CD8-positive, alpha-beta memory T cell (primary cell): Measurements from ENCODE around the gene ESPNL. TPM values are rescaled to one million over a fixed set of nuclear protein-coding genes. Genes with fewer than 3 reads are reported as not detected.
"Not testable (repeated sequence)": the region's sequence is repeated elsewhere in the genome, so short reads cannot be mapped to it uniquely, and the experiment has no call there.

Source experiments
- CTCF ChIA-PET: fragments of 350-600 bp; sonication (Branson Sonifier 250); formaldehyde crosslinking; loops from one replicate; lab custom pipeline; 2021; ENCODE audit warnings: antibody characterized with exemption; lab: Charles Lee
- POLR2A ChIA-PET: fragments of 350-600 bp; sonication (Branson Sonifier 250); formaldehyde crosslinking; loops from one replicate; lab custom pipeline; 2021; ENCODE audit warnings: antibody characterized with exemption; lab: Charles Lee
- DNase-seq, 5 donors: peaks; one replicate each; pipeline versions ENCODE4 v3.0.0 to v3.0.0-alpha.2; 2020 to 2022; ENCODE audit warnings: mixed read lengths in 1 of 5
- H3K27ac ChIP-seq: one replicate; pipeline ENCODE4 v1.7.0; 2013; ENCODE audit warnings: low read depth, mild to moderate bottlenecking, low read length, moderate library complexity
- H3K27me3 ChIP-seq: 2 replicates; pipeline ENCODE4 v1.7.0; 2013; ENCODE audit warnings: low read length, mild to moderate bottlenecking; ENCODE audit not compliant: insufficient read depth, poor library complexity, severe bottlenecking
- H3K36me3 ChIP-seq: 2 replicates; pipeline ENCODE4 v1.7.0; 2013; ENCODE audit warnings: mild to moderate bottlenecking, low read length, moderate library complexity; ENCODE audit not compliant: insufficient read depth
- H3K4me1 ChIP-seq: 2 replicates; pipeline ENCODE4 v1.7.0; 2013; ENCODE audit warnings: mild to moderate bottlenecking, low read length, moderate library complexity; ENCODE audit not compliant: insufficient read depth
- H3K4me3 ChIP-seq: 2 replicates; pipeline ENCODE4 v1.7.0; 2013; ENCODE audit warnings: mild to moderate bottlenecking, low read length
- H3K9me3 ChIP-seq: 2 replicates; pipeline ENCODE4 v1.7.0; 2013; ENCODE audit warnings: mild to moderate bottlenecking, low read length
- H3K27ac Mint-ChIP-seq, 8 donors: one replicate each; pipeline ENCODE4 v1.8.0; 2020 to 2021; ENCODE audit warnings: mixed read lengths in 8 of 8, mild to moderate bottlenecking in 6 of 8, inconsistent platforms in 3 of 8, moderate library complexity in 3 of 8
- H3K27me3 Mint-ChIP-seq, 2 donors: one replicate each; pipeline ENCODE4 v1.8.0; 2020 to 2021; ENCODE audit warnings: mixed read lengths in 2 of 2, mild to moderate bottlenecking in 1 of 2, moderate library complexity in 1 of 2
- H3K36me3 Mint-ChIP-seq, 3 donors: one replicate each; pipeline ENCODE4 v1.8.0; 2020 to 2021; ENCODE audit warnings: mixed read lengths in 3 of 3, inconsistent platforms in 1 of 3, mild to moderate bottlenecking in 1 of 3
- H3K4me1 Mint-ChIP-seq, 3 donors: one replicate each; pipeline ENCODE4 v1.8.0; 2020 to 2021; ENCODE audit warnings: mixed read lengths in 3 of 3, inconsistent platforms in 1 of 3, mild to moderate bottlenecking in 1 of 3
- H3K4me3 Mint-ChIP-seq, 7 donors: one replicate each; pipeline ENCODE4 v1.8.0; 2020 to 2021; ENCODE audit warnings: mixed read lengths in 7 of 7, mild to moderate bottlenecking in 6 of 7, moderate library complexity in 4 of 7, inconsistent platforms in 2 of 7
- H3K9me3 Mint-ChIP-seq, 5 donors: one replicate each; pipeline ENCODE4 v1.8.0; 2020 to 2022; ENCODE audit warnings: mixed read lengths in 5 of 5, mild to moderate bottlenecking in 3 of 5, moderate library complexity in 2 of 5, inconsistent platforms in 1 of 5
- polyA plus RNA-seq: library from polyadenylated mRNA; unstranded; fragments of 300-500 nt; fragmentation: Illumina TruSeq; gene quantifications from one replicate; pipeline ENCODE4 v1.2.3, GENCODE V29; 2021
- total RNA-seq, 2 experiments: library from RNA; stranded (reverse); gene quantifications; one replicate each; pipeline ENCODE4 v1.2.3, GENCODE V29; 2021

Gene ESPNL
- total and polyA plus RNA-seq, 3 experiments from 2014 or later = not detected

DNA sequence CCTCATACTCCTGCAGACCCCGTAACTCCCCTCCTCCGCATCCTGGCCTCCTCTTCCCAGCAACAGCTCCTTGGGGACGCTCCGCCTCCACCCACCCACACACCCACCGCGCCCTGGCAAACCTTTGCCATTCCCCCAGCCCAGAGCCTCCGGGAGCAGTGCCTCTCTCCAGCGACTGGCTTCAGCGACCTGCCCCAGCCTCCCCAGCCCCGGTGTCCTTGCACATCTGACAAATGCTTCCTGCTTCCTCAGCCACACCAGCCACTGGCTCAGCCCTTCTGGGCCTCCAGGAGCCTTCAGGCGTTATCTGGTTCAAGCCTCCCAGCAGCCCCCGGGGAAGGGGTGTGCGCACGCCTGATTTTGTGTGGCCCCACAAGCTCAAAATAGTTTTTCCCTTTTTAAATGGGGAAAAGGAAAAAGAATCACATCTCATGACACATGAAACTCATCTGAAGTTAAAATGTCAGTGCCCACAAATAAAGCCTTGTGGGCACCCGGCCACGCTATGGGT lies 14.2 kb downstream of the ESPNL start:
- CTCF ChIA-PET = no interaction called here
- H3K27me3 ChIP-seq = no peaks in the 10 kb centered on the region
- peaks cover 4 to 10% of the 10 kb centered on the region in 2 donors for H3K27me3 Mint-ChIP-seq
- peak in 1 of 5 donors; percentile 41 for DNase-seq
- no peak overlapping the region for H3K4me3 ChIP-seq
- no peak overlapping the region for H3K27ac Mint-ChIP-seq
- H3K4me3 Mint-ChIP-seq = no peak overlapping the region
- no peaks in the 10 kb centered on the region for H3K36me3 ChIP-seq
- no peaks in the 10 kb centered on the region for H3K4me1 Mint-ChIP-seq
- H3K9me3 ChIP-seq = peaks cover 3% of the 10 kb centered on the region
- POLR2A ChIA-PET = no interaction called here
- H3K9me3 Mint-ChIP-seq = peaks cover 9 to 17% (median 13%) of the 10 kb centered on the region in 5 donors
- peaks cover 0 to 10% (median 2%) of the 10 kb centered on the region in 3 donors for H3K36me3 Mint-ChIP-seq
- H3K4me1 ChIP-seq = no peaks in the 10 kb centered on the region
- H3K27ac ChIP-seq = no peak overlapping the region

- H3K4me3 ChIP-seq = no peak overlapping the region
- H3K27me3 Mint-ChIP-seq = peaks cover 4 to 10% of the 10 kb centered on the region in 2 donors
- no peak overlapping the region for H3K27ac Mint-ChIP-seq
- peak in 1 of 5 donors; percentile 26 for DNase-seq
- H3K4me1 Mint-ChIP-seq = no peaks in the 10 kb centered on the region
- CTCF ChIA-PET = no interaction called here
- no peaks in the 10 kb centered on the region for H3K27me3 ChIP-seq
- H3K4me3 Mint-ChIP-seq = no peak overlapping the region
- H3K27ac ChIP-seq = no peak overlapping the region
- H3K4me1 ChIP-seq = no peaks in the 10 kb centered on the region
- H3K9me3 Mint-ChIP-seq = peaks cover 9 to 17% (median 13%) of the 10 kb centered on the region in 5 donors
- peaks cover 3% of the 10 kb centered on the region for H3K9me3 ChIP-seq
- POLR2A ChIA-PET = no interaction called here
- peaks cover 0 to 10% (median 2%) of the 10 kb centered on the region in 3 donors for H3K36me3 Mint-ChIP-seq
- H3K36me3 ChIP-seq = no peaks in the 10 kb centered on the region
Observed at GRCh38 chr2:238114851-238115660, 14.9 kb downstream of the ESPNL start.

- H3K4me3 Mint-ChIP-seq, H3K9me3 ChIP-seq, CTCF ChIA-PET, POLR2A ChIA-PET, H3K4me1 Mint-ChIP-seq, H3K27ac ChIP-seq, H3K4me1 ChIP-seq, H3K27me3 ChIP-seq, H3K27ac Mint-ChIP-seq, H3K36me3 ChIP-seq, H3K4me3 ChIP-seq, H3K36me3 Mint-ChIP-seq, DNase-seq: not testable (repeated sequence)
- Mint-ChIP-seq H3K9me3 (peaks cover 9 to 17% (median 13%) of the 10 kb centered on the region in 5 donors), H3K27me3 (peaks cover 4 to 10% of the 10 kb centered on the region in 2 donors)
Observed at GRCh38 chr2:238115709-238116108, 15.6 kb downstream of the ESPNL start.

DNA sequence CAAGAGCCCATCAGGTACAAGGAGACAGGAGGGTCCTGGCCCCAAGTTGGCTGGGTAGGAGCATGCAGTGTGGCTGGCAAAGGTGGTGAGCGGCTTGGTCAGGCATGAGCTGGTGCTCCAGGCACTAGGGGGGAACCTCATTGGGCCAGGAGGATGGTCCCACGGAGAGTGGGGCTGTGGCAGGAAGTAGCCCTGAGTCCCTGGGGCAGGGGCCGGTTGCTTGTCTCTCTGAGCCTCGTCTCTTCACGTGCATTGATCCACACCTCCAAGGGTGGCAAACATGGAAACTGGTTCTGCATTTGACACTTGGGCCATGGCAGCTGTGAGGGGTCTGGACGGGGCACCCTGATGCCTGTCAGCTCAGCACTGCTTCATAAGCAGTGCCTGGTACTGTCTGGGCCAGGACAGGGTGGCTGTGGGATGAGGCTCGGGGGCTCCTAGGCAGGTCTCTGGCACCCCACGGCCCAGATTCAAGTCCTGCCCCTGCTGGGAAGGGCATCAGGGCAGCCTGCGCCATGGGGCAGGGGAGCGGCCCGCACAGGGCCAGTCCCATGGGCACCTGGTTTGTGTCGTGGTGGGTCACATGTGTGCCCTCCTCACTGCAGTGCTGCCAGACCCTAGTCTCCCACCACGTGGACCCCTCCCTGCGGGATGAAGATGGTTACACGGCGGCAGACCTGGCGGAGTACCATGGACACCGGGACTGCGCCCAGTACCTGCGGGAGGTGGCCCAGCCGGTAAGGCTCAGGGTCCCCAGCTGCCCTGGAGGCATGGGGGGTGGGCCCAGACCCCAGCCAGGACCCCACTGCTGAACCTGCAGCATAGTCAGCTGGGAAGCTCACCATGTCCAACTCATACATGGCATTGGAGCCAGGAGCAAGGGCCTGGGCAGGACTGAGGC lies 16.4 kb downstream of the ESPNL start:
- H3K27ac Mint-ChIP-seq = no peak overlapping the region
- no peaks in the 10 kb centered on the region for H3K4me1 Mint-ChIP-seq
- CTCF ChIA-PET = no interaction called here
- Histone ChIP-seq H3K4me3 (no peak overlapping the region), H3K9me3 (peaks cover 3% of the 10 kb centered on the region), H3K27me3 (no peaks in the 10 kb centered on the region), H3K4me1 (no peaks in the 10 kb centered on the region), H3K36me3 (no peaks in the 10 kb centered on the region), H3K27ac (no peak overlapping the region)
- H3K36me3 Mint-ChIP-seq = peaks cover 0 to 10% (median 2%) of the 10 kb centered on the region in 3 donors
- DNase-seq = no peak
- H3K4me3 Mint-ChIP-seq = no peak overlapping the region
- peaks cover 4 to 10% of the 10 kb centered on the region in 2 donors for H3K27me3 Mint-ChIP-seq
- peaks cover 9 to 17% (median 13%) of the 10 kb centered on the region in 5 donors for H3K9me3 Mint-ChIP-seq
- POLR2A ChIA-PET = no interaction called here

- no peaks in the 10 kb centered on the region for H3K27me3 ChIP-seq
- peaks cover 8 to 10% (median 8%) of the 10 kb centered on the region in 5 donors for H3K9me3 Mint-ChIP-seq
- no peaks in the 10 kb centered on the region for H3K4me1 Mint-ChIP-seq
- ChIA-PET POLR2A (no interaction called here), CTCF (no interaction called here)
- no peak for DNase-seq
- H3K27me3 Mint-ChIP-seq = peaks cover 4 to 10% of the 10 kb centered on the region in 2 donors
- H3K9me3 ChIP-seq = peaks cover 3% of the 10 kb centered on the region
- no peaks in the 10 kb centered on the region for H3K4me1 ChIP-seq
- no peaks in the 10 kb centered on the region for H3K36me3 ChIP-seq
- no peak overlapping the region for H3K4me3 Mint-ChIP-seq
- no peak overlapping the region for H3K27ac ChIP-seq
- no peak overlapping the region for H3K4me3 ChIP-seq
- no peak overlapping the region for H3K27ac Mint-ChIP-seq
- peaks cover 0 to 9% (median 2%) of the 10 kb centered on the region in 3 donors for H3K36me3 Mint-ChIP-seq
Observed at GRCh38 chr2:238117199-238118154, 17.3 kb downstream of the ESPNL start.

GRCh38 chr2:238119756-238120462 lies 19.8 kb downstream of the ESPNL start:
- Histone ChIP-seq H3K4me1 (no peaks in the 10 kb centered on the region), H3K27ac (no peak overlapping the region), H3K9me3 (no peaks in the 10 kb centered on the region), H3K27me3 (no peaks in the 10 kb centered on the region), H3K36me3 (no peaks in the 10 kb centered on the region), H3K4me3 (no peak overlapping the region)
- H3K27me3 Mint-ChIP-seq = peaks cover 4 to 10% of the 10 kb centered on the region in 2 donors
- H3K36me3 Mint-ChIP-seq = no peaks in the 10 kb centered on the region
- H3K27ac Mint-ChIP-seq = no peak overlapping the region
- H3K9me3 Mint-ChIP-seq = no peaks in the 10 kb centered on the region
- DNase-seq = no peak
- CTCF ChIA-PET = no interaction called here
- H3K4me1 Mint-ChIP-seq = no peaks in the 10 kb centered on the region
- H3K4me3 Mint-ChIP-seq = no peak overlapping the region
- POLR2A ChIA-PET = no interaction called here
